ENCODE data around the gene PIGO.
A peak's percentile ranks its signal among the peaks of the same experiment; 100 is the strongest.

Gene PIGO

GRCh38 chr9:35106343-35106730, 9.9 kb upstream of the PIGO start:
- DNase-seq (ENCODE audit: low read depth): no peak

- DNase-seq (ENCODE audit: low read depth): no peak
Measured at GRCh38 chr9:35105571-35106342, 9.4 kb upstream of the PIGO start.

- DNase-seq (ENCODE audit: low read depth): no peak
Measured at GRCh38 chr9:35105126-35105525, 8.7 kb upstream of the PIGO start.

GRCh38 chr9:35104586-35104985, 8.2 kb upstream of the PIGO start:
- DNase-seq (ENCODE audit: low read depth): no peak

GRCh38 chr9:35103660-35104191, 7.3 kb upstream of the PIGO start:
- DNase-seq (ENCODE audit: low read depth): no peak

GRCh38 chr9:35102769-35103659, 6.6 kb upstream of the PIGO start, which contains the start of gene STOML2:
Gene STOML2, minus strand, starts transcription at chr9:35103131. Its CDS starts 37 bp downstream, at chr9:35103094.
- DNase-seq (ENCODE audit: low read depth): peak; percentile 92

GRCh38 chr9:35102465-35102768, 6.0 kb upstream of the PIGO start:
- DNase-seq (ENCODE audit: low read depth): no peak

GRCh38 chr9:35097573-35097972, 1.2 kb upstream of the PIGO start:
- no peak for DNase-seq (ENCODE audit: low read depth)

GRCh38 chr9:35091536-35091935, 4.9 kb downstream of the PIGO start:
- DNase-seq (ENCODE audit: low read depth): no peak

- DNase-seq (ENCODE audit: low read depth): no peak
Measured at GRCh38 chr9:35089434-35089833, 7.0 kb downstream of the PIGO start.

- no peak for DNase-seq (ENCODE audit: low read depth)
Measured at GRCh38 chr9:35085078-35085477, 11.3 kb downstream of the PIGO start.

GRCh38 chr9:35079426-35080341, 16.7 kb downstream of the PIGO start, which contains the start of gene FANCG:
Gene FANCG, minus strand, starts transcription at chr9:35079942. Its CDS starts 418 bp downstream, at chr9:35079524.
- peak; percentile 74 for DNase-seq (ENCODE audit: low read depth)

GRCh38 chr9:35079041-35079425, 17.4 kb downstream of the PIGO start:
- no peak for DNase-seq (ENCODE audit: low read depth)

- no peak for DNase-seq (ENCODE audit: low read depth)
Measured at GRCh38 chr9:35078066-35078465, 18.3 kb downstream of the PIGO start.

GRCh38 chr9:35076848-35077247, 19.5 kb downstream of the PIGO start:
- no peak for DNase-seq (ENCODE audit: low read depth)

- DNase-seq (ENCODE audit: low read depth): no peak
Measured at GRCh38 chr9:35075358-35075757, 21.0 kb downstream of the PIGO start.

- DNase-seq (ENCODE audit: low read depth): no peak
Measured at GRCh38 chr9:35074791-35075190, 21.6 kb downstream of the PIGO start.

- DNase-seq (ENCODE audit: low read depth): no peak
Measured at GRCh38 chr9:35074141-35074540, 22.2 kb downstream of the PIGO start.

GRCh38 chr9:35073279-35073612, 23.1 kb downstream of the PIGO start:
- no peak for DNase-seq (ENCODE audit: low read depth)

GRCh38 chr9:35072461-35073278, 23.7 kb downstream of the PIGO start, which contains the start of gene VCP:
Gene VCP, minus strand, starts transcription at chr9:35072625. Its CDS starts 272 bp downstream, at chr9:35072353.
- DNase-seq (ENCODE audit: low read depth): peak; percentile 99
